Stomach (tissue), 9 donors: Measurements from ENCODE around the gene KCNIP4. TPM values are rescaled to one million over a fixed set of nuclear protein-coding genes. Genes with fewer than 3 reads are reported as not detected.

Experiments used
- DNase-seq, 2 donors: peaks; one replicate each; pipeline versions ENCODE4 v3.0.0 to v3.0.0-alpha.2; 2013 to 2019
- H3K27ac ChIP-seq, 5 donors: fragments of 200-600 bp in 4 of 5; sonication (generic) in 4 of 5; one replicate each; pipeline ENCODE4 v1.5.1; 2013 to 2019; ENCODE audit warnings: mild to moderate bottlenecking in 1 of 5, moderate library complexity in 1 of 5
- H3K27me3 ChIP-seq, 3 donors: fragments of 200-600 bp; sonication (generic); one replicate each; pipeline ENCODE4 v1.5.1; 2017 to 2019; ENCODE audit warnings: mixed run types in 1 of 3
- H3K36me3 ChIP-seq, 4 donors: fragments of 200-600 bp; sonication (generic); 1 replicate in 3 of 4; 2 replicates in 1 of 4; pipeline ENCODE4 v1.5.1; 2016 to 2019
- H3K4me1 ChIP-seq, 4 donors: fragments of 200-600 bp; sonication (generic); one replicate each; pipeline ENCODE4 v1.5.1; 2016 to 2019
- H3K4me3 ChIP-seq, 4 donors: fragments of 200-600 bp; sonication (generic) in 3 of 4; one replicate each; pipeline ENCODE4 v1.5.1; 2016 to 2019; ENCODE audit warnings: mild to moderate bottlenecking in 1 of 4
- H3K9me3 ChIP-seq, 4 donors: fragments of 200-600 bp; sonication (generic); one replicate each; pipeline ENCODE4 v1.5.1; 2016 to 2019
- CTCF ChIP-seq, 7 experiments: fragments of 450-650 bp in 4 of 7; fragments of 200-600 bp in 3 of 7; sonication (generic) in 3 of 7; IDR thresholded peaks; one replicate each; pipeline ENCODE4 v1.5.1; 2016 to 2019; ENCODE audit warnings: antibody characterized with exemption in 7 of 7, control low read depth in 2 of 7, mild to moderate bottlenecking in 1 of 7
- EP300 ChIP-seq: sonication (generic); formaldehyde crosslinking; IDR thresholded peaks from one replicate; pipeline ENCODE4 v1.6.1; 2017; ENCODE audit warnings: antibody characterized with exemption
- POLR2A ChIP-seq, 4 donors: fragments of 450-650 bp; IDR thresholded peaks; one replicate each; pipeline ENCODE4 v1.6.1; 2016; ENCODE audit warnings: antibody characterized with exemption in 4 of 4, control low read depth in 2 of 4, mild to moderate bottlenecking in 1 of 4, moderate library complexity in 1 of 4
- POLR2AphosphoS5 ChIP-seq, 3 donors: sonication (generic); formaldehyde crosslinking; IDR thresholded peaks; one replicate each; pipeline ENCODE4 v1.6.1; 2016; ENCODE audit warnings: antibody characterized with exemption in 3 of 3
- WGBS, 5 donors: extraction: QIAGEN DNeasy Blood & Tissue Kit in 3 of 5; methylation state at CpG; one replicate each; pipeline versions ENCODE4 v1.1.5 to v1.1.7; 2013 to 2018; 5-methylcytosine and 5-hydroxymethylcytosine counted together
- intact Hi-C: fragments of 100-400 bp; cut with DNase I; formaldehyde crosslinking; loops from one replicate; pipeline ENCODE4 v1.15.1; 2023; ENCODE audit warnings: low total_unique reads
- polyA plus RNA-seq, 3 donors: library from polyadenylated mRNA; stranded (reverse); fragments of 200-250 nt; gene quantifications; one replicate each; pipeline ENCODE4 v1.2.3, GENCODE V29; 2013
- total RNA-seq, 5 donors: library from RNA; depleted of rRNA; stranded (reverse); fragments of >200 nt; gene quantifications; one replicate each; pipeline versions ENCODE4 v1.1.0 to v1.2.3, GENCODE V29; 2014 to 2016
- donor health status: healthy with polysubstance abuse.
- donor health status: Bipolar disorder and iron deficiency.
- donor health status: healthy.

Gene KCNIP4
- total and polyA plus RNA-seq, 8 donors: 0.23 to 1.8 (median 1.3) TPM; not detected in 4

GRCh38 chr4:21849077-21849476, 99.5 kb downstream of the KCNIP4 start:
- no peaks in the 10 kb centered on the region for H3K4me1 ChIP-seq
- H3K4me3 ChIP-seq: no peak overlapping the region
- no peak for TF ChIP-seq CTCF (IDR thresholded peaks at IDR 0.05)
- no peak for TF ChIP-seq EP300
- TF ChIP-seq POLR2A (IDR thresholded peaks at IDR 0.05): no peak
- TF ChIP-seq POLR2AphosphoS5 (IDR thresholded peaks at IDR 0.05): no peak
- no peak overlapping the region for H3K27ac ChIP-seq
- intact Hi-C loops: no loop called here
- DNase-seq: no peak
- 74 to 79% (median 74%) methylated on average over 3 of the region's 3 CpGs for WGBS, 5 donors
- no peaks in the 10 kb centered on the region for H3K27me3 ChIP-seq
- no peaks in the 10 kb centered on the region for H3K36me3 ChIP-seq
- H3K9me3 ChIP-seq: no peaks in the 10 kb centered on the region

GRCh38 chr4:21848021-21848420, 100.6 kb downstream of the KCNIP4 start:
- H3K27ac ChIP-seq: no peak overlapping the region
- H3K4me3 ChIP-seq: no peak overlapping the region
- 61 to 84% (median 76%) methylated on average over 2 of the region's 2 CpGs for WGBS, 5 donors
- no peaks in the 10 kb centered on the region for H3K36me3 ChIP-seq
- no peaks in the 10 kb centered on the region for H3K27me3 ChIP-seq
- no peak for DNase-seq
- intact Hi-C loops: no loop called here
- no peaks in the 10 kb centered on the region for H3K4me1 ChIP-seq
- no peaks in the 10 kb centered on the region for H3K9me3 ChIP-seq
- TF ChIP-seq CTCF (IDR thresholded peaks at IDR 0.05) (no peak), EP300 (no peak), POLR2AphosphoS5 (IDR thresholded peaks at IDR 0.05) (no peak), POLR2A (IDR thresholded peaks at IDR 0.05) (no peak)

- H3K4me3 ChIP-seq: no peak overlapping the region
- TF ChIP-seq POLR2AphosphoS5 (IDR thresholded peaks at IDR 0.05) (no peak), POLR2A (IDR thresholded peaks at IDR 0.05) (no peak), CTCF (IDR thresholded peaks at IDR 0.05) (no peak), EP300 (no peak)
- intact Hi-C loops: no loop called here
- no peak for DNase-seq
- no peaks in the 10 kb centered on the region for H3K4me1 ChIP-seq
- WGBS, 5 donors: 69 to 76% (median 73%) methylated on average over 4 of the region's 4 CpGs
- no peaks in the 10 kb centered on the region for H3K9me3 ChIP-seq
- H3K36me3 ChIP-seq: no peaks in the 10 kb centered on the region
- H3K27me3 ChIP-seq: no peaks in the 10 kb centered on the region
- H3K27ac ChIP-seq: no peak overlapping the region
Measured at GRCh38 chr4:21845663-21846062, 102.9 kb downstream of the KCNIP4 start.

GRCh38 chr4:21835712-21836111, 112.9 kb downstream of the KCNIP4 start:
- H3K9me3 ChIP-seq: no peaks in the 10 kb centered on the region
- DNase-seq: no peak
- TF ChIP-seq POLR2A (IDR thresholded peaks at IDR 0.05) (no peak), CTCF (IDR thresholded peaks at IDR 0.05) (no peak), POLR2AphosphoS5 (IDR thresholded peaks at IDR 0.05) (no peak), EP300 (no peak)

More at GRCh38 chr4:21835712-21836111, 112.9 kb downstream of the KCNIP4 start:
- Histone ChIP-seq H3K27ac (no peak overlapping the region), H3K36me3 (no peaks in the 10 kb centered on the region), H3K4me3 (no peak overlapping the region), H3K27me3 (no peaks in the 10 kb centered on the region), H3K4me1 (no peaks in the 10 kb centered on the region)
- intact Hi-C loops: no loop called here
